IMR-90 (cell line): ENCODE results near the gene CYB5R3. TPM values are rescaled to one million over a fixed set of nuclear protein-coding genes. Genes with fewer than 3 reads are reported as not detected.

Source experiments
- ATAC-seq: fragments of 200-7000 bp; cut with Tn5 transposase; 2 replicates; pipeline ENCODE4 v1.9.1; 2020; ENCODE audit warnings: low read depth, mild to moderate bottlenecking, moderate library complexity
- BruUV-seq: library from RNA; stranded (reverse); fragments of 400-500 nt; replicated peaks from 2 replicates; lab custom pipeline; 2021; lab: Mats Ljungman, UMichigan
- CTCF ChIA-PET: fragments of 300-600 bp; formaldehyde crosslinking; extraction: SDS; loops from one replicate; lab custom pipeline; 2021; ENCODE audit warnings: antibody characterized with exemption; lab: Yijun Ruan, JAX
- POLR2A ChIA-PET: fragments of 300-600 bp; sonication (Branson Sonifier 250); formaldehyde crosslinking; loops from one replicate; lab custom pipeline; 2022; ENCODE audit warnings: antibody characterized with exemption; ENCODE audit not compliant: unreplicated experiment; lab: Charles Lee
- DNase-seq: peaks from one replicate; pipeline ENCODE4 v3.0.0; 2013
- H2AFZ ChIP-seq: replicated peaks from 2 replicates; pipeline ENCODE3; 2013; ENCODE audit warnings: low read length, mild to moderate bottlenecking; ENCODE audit not compliant: poor library complexity
- H2AK5ac ChIP-seq: 2 replicates; pipeline ENCODE4 v1.6.1; 2013; ENCODE audit warnings: low read depth, low read length, inconsistent platforms
- H2AK9ac ChIP-seq: replicated peaks from 2 replicates; pipeline ENCODE3; 2013; ENCODE audit warnings: mild to moderate bottlenecking, low read depth, low read length, moderate library complexity; ENCODE audit not compliant: poor library complexity
- H2BK120ac ChIP-seq: 2 replicates; pipeline ENCODE4 v1.6.1; 2013; ENCODE audit warnings: low read depth, low read length, inconsistent platforms
- H2BK15ac ChIP-seq: 3 replicates; pipeline ENCODE4 v1.6.1; 2013; ENCODE audit warnings: low read depth, low read length, inconsistent platforms
- H2BK20ac ChIP-seq: 2 replicates; pipeline ENCODE4 v1.6.1; 2013; ENCODE audit warnings: low read depth, mild to moderate bottlenecking, inconsistent platforms, low read length, moderate library complexity
- H2BK5ac ChIP-seq: 2 replicates; pipeline ENCODE4 v1.6.1; 2013; ENCODE audit warnings: mild to moderate bottlenecking, low read depth, low read length, inconsistent platforms; ENCODE audit not compliant: poor library complexity, severe bottlenecking
- H3K14ac ChIP-seq: replicated peaks from 2 replicates; pipeline ENCODE4 v1.6.1; 2013; ENCODE audit warnings: low read depth, low read length, inconsistent platforms
- H3K18ac ChIP-seq: 2 replicates; pipeline ENCODE4 v1.6.1; 2013; ENCODE audit warnings: low read depth, low read length, control low read depth
- H3K23ac ChIP-seq: 2 replicates; pipeline ENCODE4 v1.6.1; 2013; ENCODE audit warnings: low read depth, low read length, inconsistent platforms
- H3K27ac ChIP-seq: 2 replicates; pipeline ENCODE4 v1.5.1; 2013; ENCODE audit warnings: mild to moderate bottlenecking, control low read depth, low read length; ENCODE audit not compliant: insufficient read depth
- H3K27me3 ChIP-seq: 2 replicates; pipeline ENCODE4 v1.6.1; 2013; ENCODE audit warnings: low read length; ENCODE audit not compliant: control insufficient read depth, insufficient read depth
- H3K36me3 ChIP-seq: 2 replicates; pipeline ENCODE4 v1.6.1; 2013; ENCODE audit warnings: low read length, mixed read lengths; ENCODE audit not compliant: control insufficient read depth, insufficient read depth
- H3K4ac ChIP-seq: 2 replicates; pipeline ENCODE4 v1.6.1; 2013; ENCODE audit warnings: low read depth, low read length, inconsistent platforms
- H3K4me1 ChIP-seq: 2 replicates; pipeline ENCODE4 v1.6.1; 2013; ENCODE audit warnings: low read length, mixed read lengths; ENCODE audit not compliant: control insufficient read depth, insufficient read depth
- H3K4me2 ChIP-seq: 2 replicates; pipeline ENCODE4 v1.6.1; 2013; ENCODE audit warnings: low read depth, mild to moderate bottlenecking, control low read depth, low read length, moderate library complexity
- H3K4me3 ChIP-seq: 2 replicates; pipeline ENCODE4 v1.5.1; 2013; ENCODE audit warnings: low read depth, mild to moderate bottlenecking, control low read depth, low read length, moderate library complexity; ENCODE audit not compliant: insufficient read depth
- H3K56ac ChIP-seq: 2 replicates; pipeline ENCODE4 v1.6.1; 2013; ENCODE audit warnings: low read length, inconsistent platforms; ENCODE audit not compliant: insufficient read depth; ENCODE audit errors: extremely low read depth
- H3K79me1 ChIP-seq, 2 experiments: 2 replicates each; pipeline ENCODE4 v1.6.1; 2013; ENCODE audit warnings: low read length in 2 of 2, inconsistent platforms in 1 of 2, low read depth in 1 of 2
- H3K9ac ChIP-seq: 2 replicates; pipeline ENCODE4 v1.6.1; 2013; ENCODE audit warnings: low read depth, low read length, control low read depth
- H3K9me1 ChIP-seq: 2 replicates; pipeline ENCODE4 v1.6.1; 2013; ENCODE audit warnings: low read length, inconsistent platforms; ENCODE audit not compliant: insufficient read depth
- H3K9me3 ChIP-seq: 2 replicates; pipeline ENCODE4 v1.6.1; 2013; ENCODE audit warnings: low read length; ENCODE audit not compliant: control insufficient read depth, insufficient read depth
- H4K20me1 ChIP-seq: 2 replicates; pipeline ENCODE4 v1.6.1; 2013; ENCODE audit warnings: low read length, inconsistent platforms; ENCODE audit not compliant: insufficient read depth
- H4K5ac ChIP-seq: 2 replicates; pipeline ENCODE4 v1.6.1; 2013; ENCODE audit warnings: mild to moderate bottlenecking, low read depth, low read length, control low read depth
- H4K8ac ChIP-seq, 2 experiments: 2 replicates each; pipeline ENCODE4 v1.6.1; 2013; ENCODE audit warnings: low read depth in 2 of 2, low read length in 2 of 2, control low read depth in 1 of 2, inconsistent platforms in 1 of 2
- H4K91ac ChIP-seq: 2 replicates; pipeline ENCODE4 v1.6.1; 2013; ENCODE audit warnings: low read depth, low read length, inconsistent platforms; ENCODE audit not compliant: insufficient read depth
- CHD1 ChIP-seq: IDR thresholded peaks from 2 replicates; pipeline ENCODE4 v1.6.1; 2012; ENCODE audit warnings: low read depth, low read length, improper control_type of control experiment
- MAFK ChIP-seq: IDR thresholded peaks from 2 replicates; pipeline ENCODE4 v1.6.1; 2012; ENCODE audit warnings: low read depth, low read length, improper control_type of control experiment
- MAZ ChIP-seq: IDR thresholded peaks from 2 replicates; pipeline ENCODE4 v1.6.1; 2012; ENCODE audit warnings: low read depth, mild to moderate bottlenecking, low read length, improper control_type of control experiment, moderate library complexity, borderline replicate concordance
- NFE2L2 ChIP-seq: fragments of 150-350 bp; IDR thresholded peaks from 2 replicates; pipeline ENCODE4 v1.6.1; 2016; ENCODE audit warnings: low read depth, mild to moderate bottlenecking, low read length
- POLR2A ChIP-seq: IDR thresholded peaks from 2 replicates; pipeline ENCODE4 v1.6.1; 2012; ENCODE audit warnings: mild to moderate bottlenecking, low read depth, low read length
- RCOR1 ChIP-seq: IDR thresholded peaks from 2 replicates; pipeline ENCODE4 v1.6.1; 2012; ENCODE audit warnings: mild to moderate bottlenecking, low read length, improper control_type of control experiment; ENCODE audit not compliant: insufficient replicate concordance
- RFX5 ChIP-seq: IDR thresholded peaks from 2 replicates; pipeline ENCODE4 v1.8.0; 2012; ENCODE audit warnings: low read depth, mild to moderate bottlenecking, low read length, moderate library complexity
- WGBS, 2 experiments: methylation state at CpG; one replicate each; pipeline versions ENCODE4 v1.1.5 to v1.1.7; 2013; ENCODE audit warnings: missing lambda C conversion rate in 2 of 2; ENCODE audit not compliant: insufficient read length in 1 of 2; ENCODE audit errors: extremely low coverage in 2 of 2; 5-methylcytosine and 5-hydroxymethylcytosine counted together
- dilution Hi-C: fragments of 300-500 bp; cut with HindIII; formaldehyde crosslinking; loops from one replicate; pipeline ENCODE4 v1.14.3; 2018; ENCODE audit warnings: low sequenced_read_pairs; ENCODE audit not compliant: unreplicated experiment
- in situ Hi-C: fragments of 300-500 bp; cut with MboI; formaldehyde crosslinking; loops from 3 replicates; pipeline ENCODE4 v1.14.3; 2019; ENCODE audit warnings: low sequenced_read_pairs, inconsistent platforms, mixed read lengths
- intact Hi-C: fragments of 100-400 bp; cut with micrococcal nuclease; formaldehyde crosslinking; loops from 2 replicates; pipeline ENCODE4 v1.10.0; 2022
- polyA plus RNA-seq, 3 experiments: library from polyadenylated mRNA; depleted of rRNA; stranded (reverse); fragments of >200 nt; gene quantifications; 2 replicates each; pipeline ENCODE4 v1.2.3, GENCODE V29; 2012; ENCODE audit warnings: low replicate concordance in 1 of 3
- total RNA-seq: library from RNA; depleted of rRNA; stranded (reverse); fragments of >200 nt; gene quantifications from 2 replicates; pipeline ENCODE4 v1.2.3, GENCODE V29; 2012
- TF ChIP-seq, protein P1 (sequence below): conservative IDR thresholded peaks from 2 replicates; pipeline ENCODE4 v1.5.1; 2012; ENCODE audit warnings: mild to moderate bottlenecking, low read depth, low read length, improper control_type of control experiment
- TF ChIP-seq, protein P2 (sequence below): fragments of 150-350 bp; IDR thresholded peaks from 2 replicates; pipeline ENCODE4 v1.6.1; 2016; ENCODE audit warnings: low read depth, mild to moderate bottlenecking, low read length, moderate library complexity, borderline replicate concordance

CYB5R3 gene
- total and polyA plus RNA-seq, 2 of the 4 experiments (the other 2 are of a cell fraction): 44.1 to 362 TPM

- Histone ChIP-seq H2AFZ (no peak overlapping the region), H3K14ac (no peak overlapping the region), H3K56ac (no peak overlapping the region), H3K4me1 (peaks cover 8% of the 10 kb centered on the region), H4K8ac (no peak overlapping the region), H2AK9ac (no peak overlapping the region), H3K4me2 (no peak overlapping the region), H3K9ac (no peak overlapping the region), H3K9me3 (no peaks in the 10 kb centered on the region), H4K5ac (no peak overlapping the region), H3K18ac (no peak overlapping the region), H2BK15ac (no peak overlapping the region), H2AK5ac (no peak overlapping the region), H2BK20ac (no peak overlapping the region), H3K27ac (no peak overlapping the region), H3K36me3 (peaks cover 40% of the 10 kb centered on the region), H4K20me1 (peaks cover 54% of the 10 kb centered on the region), H3K23ac (no peak overlapping the region), H3K4ac (no peak overlapping the region), H2BK5ac (no peak overlapping the region), H3K79me1 (peaks cover 49 to 81% of the 10 kb centered on the region in 2 experiments), H3K4me3 (no peak overlapping the region), H4K91ac (no peak overlapping the region), H3K9me1 (peaks cover 19% of the 10 kb centered on the region), H3K27me3 (no peaks in the 10 kb centered on the region), H2BK120ac (no peak overlapping the region)
- ChIA-PET CTCF (no interaction called here), POLR2A (no interaction called here)
- intact Hi-C loops: no loop called here
- dilution Hi-C loops: no loop called here
- WGBS, 2 experiments: 90% methylated on average over 2 of the region's 6 CpGs; no CpG with 5 or more reads in 1 of the 2 experiments
- ATAC-seq: no peak
- DNase-seq: no peak
- TF ChIP-seq RFX5: no peak
- TF ChIP-seq, protein P1, sequence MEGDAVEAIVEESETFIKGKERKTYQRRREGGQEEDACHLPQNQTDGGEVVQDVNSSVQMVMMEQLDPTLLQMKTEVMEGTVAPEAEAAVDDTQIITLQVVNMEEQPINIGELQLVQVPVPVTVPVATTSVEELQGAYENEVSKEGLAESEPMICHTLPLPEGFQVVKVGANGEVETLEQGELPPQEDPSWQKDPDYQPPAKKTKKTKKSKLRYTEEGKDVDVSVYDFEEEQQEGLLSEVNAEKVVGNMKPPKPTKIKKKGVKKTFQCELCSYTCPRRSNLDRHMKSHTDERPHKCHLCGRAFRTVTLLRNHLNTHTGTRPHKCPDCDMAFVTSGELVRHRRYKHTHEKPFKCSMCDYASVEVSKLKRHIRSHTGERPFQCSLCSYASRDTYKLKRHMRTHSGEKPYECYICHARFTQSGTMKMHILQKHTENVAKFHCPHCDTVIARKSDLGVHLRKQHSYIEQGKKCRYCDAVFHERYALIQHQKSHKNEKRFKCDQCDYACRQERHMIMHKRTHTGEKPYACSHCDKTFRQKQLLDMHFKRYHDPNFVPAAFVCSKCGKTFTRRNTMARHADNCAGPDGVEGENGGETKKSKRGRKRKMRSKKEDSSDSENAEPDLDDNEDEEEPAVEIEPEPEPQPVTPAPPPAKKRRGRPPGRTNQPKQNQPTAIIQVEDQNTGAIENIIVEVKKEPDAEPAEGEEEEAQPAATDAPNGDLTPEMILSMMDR: no peak
- no peak for TF ChIP-seq MAZ
- no peak for TF ChIP-seq NFE2L2
- TF ChIP-seq MAFK: no peak
- no peak for TF ChIP-seq RCOR1
- TF ChIP-seq, protein P2, sequence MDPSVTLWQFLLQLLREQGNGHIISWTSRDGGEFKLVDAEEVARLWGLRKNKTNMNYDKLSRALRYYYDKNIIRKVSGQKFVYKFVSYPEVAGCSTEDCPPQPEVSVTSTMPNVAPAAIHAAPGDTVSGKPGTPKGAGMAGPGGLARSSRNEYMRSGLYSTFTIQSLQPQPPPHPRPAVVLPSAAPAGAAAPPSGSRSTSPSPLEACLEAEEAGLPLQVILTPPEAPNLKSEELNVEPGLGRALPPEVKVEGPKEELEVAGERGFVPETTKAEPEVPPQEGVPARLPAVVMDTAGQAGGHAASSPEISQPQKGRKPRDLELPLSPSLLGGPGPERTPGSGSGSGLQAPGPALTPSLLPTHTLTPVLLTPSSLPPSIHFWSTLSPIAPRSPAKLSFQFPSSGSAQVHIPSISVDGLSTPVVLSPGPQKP: no peak
- no peak for TF ChIP-seq CHD1
- no peak for TF ChIP-seq POLR2A
- in situ Hi-C loops: no loop called here
- BruUV-seq: no TSS peak
Observed at GRCh38 chr22:42601879-42602465, 47.2 kb downstream of the CYB5R3 start.
